Immature natural killer cell (primary cell): Measurements from ENCODE around the gene CXCL17. TPM values are rescaled to one million over a fixed set of nuclear protein-coding genes. Genes with fewer than 3 reads are reported as not detected.

Source experiments
- DNase-seq, 3 donors: peaks; one replicate each; pipeline ENCODE4 v3.0.0; 2022; ENCODE audit warnings: mixed read lengths in 1 of 3
- H3K27ac Mint-ChIP-seq, 6 donors: one replicate each; pipeline ENCODE4 v1.8.0; 2020; ENCODE audit warnings: mixed read lengths in 6 of 6, mild to moderate bottlenecking in 5 of 6, inconsistent platforms in 4 of 6, moderate library complexity in 3 of 6
- H3K27me3 Mint-ChIP-seq, 3 donors: one replicate each; pipeline ENCODE4 v1.8.0; 2020 to 2021; ENCODE audit warnings: low read depth in 3 of 3, mild to moderate bottlenecking in 3 of 3, mixed read lengths in 3 of 3, moderate library complexity in 3 of 3, inconsistent platforms in 1 of 3
- H3K36me3 Mint-ChIP-seq, 3 donors: one replicate each; pipeline ENCODE4 v1.8.0; 2020; ENCODE audit warnings: mixed read lengths in 3 of 3, inconsistent platforms in 2 of 3, mild to moderate bottlenecking in 2 of 3
- H3K4me1 Mint-ChIP-seq, 2 donors: one replicate each; pipeline ENCODE4 v1.8.0; 2020; ENCODE audit warnings: inconsistent platforms in 2 of 2, mild to moderate bottlenecking in 2 of 2, mixed read lengths in 2 of 2, moderate library complexity in 1 of 2
- H3K4me3 Mint-ChIP-seq, 5 donors: one replicate each; pipeline ENCODE4 v1.8.0; 2020; ENCODE audit warnings: mild to moderate bottlenecking in 5 of 5, mixed read lengths in 5 of 5, inconsistent platforms in 3 of 5, moderate library complexity in 3 of 5
- H3K9me3 Mint-ChIP-seq, 6 donors: one replicate each; pipeline ENCODE4 v1.8.0; 2020; ENCODE audit warnings: mild to moderate bottlenecking in 6 of 6, mixed read lengths in 6 of 6, inconsistent platforms in 4 of 6, moderate library complexity in 3 of 6
- polyA plus RNA-seq, 3 donors: library from polyadenylated mRNA; unstranded; fragments of 300-500 nt; fragmentation: Illumina TruSeq; gene quantifications; one replicate each; pipeline ENCODE4 v1.2.3, GENCODE V29; 2021

Gene CXCL17
- polyA plus RNA-seq, 3 donors from 2014 or later: not detected

GRCh38 chr19:42426643-42427042, 16.1 kb downstream of the CXCL17 start:
- Mint-ChIP-seq H3K4me1 (peaks cover 23 to 29% of the 10 kb centered on the region in 2 donors), H3K27ac (no peak overlapping the region), H3K9me3 (no peaks in the 10 kb centered on the region), H3K36me3 (no peaks in the 10 kb centered on the region), H3K4me3 (no peak overlapping the region), H3K27me3 (peaks cover 0 to 4% (median 2%) of the 10 kb centered on the region in 3 donors)
- DNase-seq: no peak

- no peaks in the 10 kb centered on the region for H3K36me3 Mint-ChIP-seq
- peaks cover 34 to 44% of the 10 kb centered on the region in 2 donors for H3K4me1 Mint-ChIP-seq
- no peaks in the 10 kb centered on the region for H3K9me3 Mint-ChIP-seq
- H3K4me3 Mint-ChIP-seq: peak overlapping the region in 4 of 5 donors; percentile 90 to 98 (median 94)
- peak overlapping the region in 1 of 6 donors; percentile 28 for H3K27ac Mint-ChIP-seq
- peaks cover 0 to 4% (median 2%) of the 10 kb centered on the region in 3 donors for H3K27me3 Mint-ChIP-seq
- DNase-seq: no peak
Measured at GRCh38 chr19:42424712-42425131, 18.0 kb downstream of the CXCL17 start.

- peak overlapping the region in 2 of 6 donors; percentile 28 to 85 for H3K27ac Mint-ChIP-seq
- peaks cover 0 to 4% (median 2%) of the 10 kb centered on the region in 3 donors for H3K27me3 Mint-ChIP-seq
Measured at GRCh38 chr19:42424345-42424707, 18.4 kb downstream of the CXCL17 start.

GRCh38 chr19:42423462-42424344, 19.0 kb downstream of the CXCL17 start:
- peak overlapping the region; percentile 80 to 95 (median 86) for H3K27ac Mint-ChIP-seq
- H3K9me3 Mint-ChIP-seq: no peaks in the 10 kb centered on the region
- peak; percentile 92 to 93 (median 93) for DNase-seq
- peaks cover 34 to 45% of the 10 kb centered on the region in 2 donors for H3K4me1 Mint-ChIP-seq
- H3K27me3 Mint-ChIP-seq: peaks cover 0 to 4% (median 2%) of the 10 kb centered on the region in 3 donors
- no peaks in the 10 kb centered on the region for H3K36me3 Mint-ChIP-seq
- peak overlapping the region; percentile 90 to 98 (median 97) for H3K4me3 Mint-ChIP-seq

More at GRCh38 chr19:42424345-42424707, 18.4 kb downstream of the CXCL17 start:
- Mint-ChIP-seq H3K4me3 (peak overlapping the region; percentile 90 to 98 (median 97)), H3K4me1 (peaks cover 34 to 45% of the 10 kb centered on the region in 2 donors), H3K9me3 (no peaks in the 10 kb centered on the region), H3K36me3 (no peaks in the 10 kb centered on the region)
- no peak for DNase-seq

GRCh38 chr19:42422901-42423461, 19.8 kb downstream of the CXCL17 start:
- Mint-ChIP-seq H3K9me3 (no peaks in the 10 kb centered on the region), H3K36me3 (no peaks in the 10 kb centered on the region), H3K27ac (peak overlapping the region; percentile 80 to 95 (median 86)), H3K4me1 (peaks cover 34 to 45% of the 10 kb centered on the region in 2 donors), H3K27me3 (peaks cover 0 to 4% (median 2%) of the 10 kb centered on the region in 3 donors), H3K4me3 (peak overlapping the region; percentile 90 to 98 (median 97))
- DNase-seq: no peak

GRCh38 chr19:42422092-42422900, 20.4 kb downstream of the CXCL17 start:
- peaks cover 0 to 4% (median 2%) of the 10 kb centered on the region in 3 donors for H3K27me3 Mint-ChIP-seq
- H3K27ac Mint-ChIP-seq: peak overlapping the region; percentile 80 to 95 (median 86)
- H3K9me3 Mint-ChIP-seq: no peaks in the 10 kb centered on the region
- no peak for DNase-seq
- peak overlapping the region; percentile 90 to 98 (median 97) for H3K4me3 Mint-ChIP-seq
- H3K4me1 Mint-ChIP-seq: peaks cover 34 to 45% of the 10 kb centered on the region in 2 donors
- no peaks in the 10 kb centered on the region for H3K36me3 Mint-ChIP-seq

- peaks cover 0 to 4% (median 2%) of the 10 kb centered on the region in 3 donors for H3K27me3 Mint-ChIP-seq
- peaks cover 34 to 45% of the 10 kb centered on the region in 2 donors for H3K4me1 Mint-ChIP-seq
- no peaks in the 10 kb centered on the region for H3K9me3 Mint-ChIP-seq
- no peak overlapping the region for H3K27ac Mint-ChIP-seq
- DNase-seq: no peak
- no peaks in the 10 kb centered on the region for H3K36me3 Mint-ChIP-seq
- H3K4me3 Mint-ChIP-seq: peak overlapping the region in 4 of 5 donors; percentile 90 to 97 (median 94)
Measured at GRCh38 chr19:42421591-42422031, 21.1 kb downstream of the CXCL17 start.

GRCh38 chr19:42421101-42421500, 21.6 kb downstream of the CXCL17 start:
- peak overlapping the region in 2 of 6 donors; percentile 28 to 39 for H3K27ac Mint-ChIP-seq

GRCh38 chr19:42420055-42420544, 22.6 kb downstream of the CXCL17 start:
- no peak overlapping the region for H3K27ac Mint-ChIP-seq
- H3K27me3 Mint-ChIP-seq: peaks cover 0 to 4% (median 2%) of the 10 kb centered on the region in 3 donors
- peak overlapping the region in 1 of 5 donors; percentile 1 for H3K4me3 Mint-ChIP-seq
- peaks cover 34 to 45% of the 10 kb centered on the region in 2 donors for H3K4me1 Mint-ChIP-seq
- H3K9me3 Mint-ChIP-seq: no peaks in the 10 kb centered on the region
- DNase-seq: peak; percentile 51 to 65 (median 59)
- no peaks in the 10 kb centered on the region for H3K36me3 Mint-ChIP-seq

More at GRCh38 chr19:42421101-42421500, 21.6 kb downstream of the CXCL17 start:
- no peaks in the 10 kb centered on the region for H3K9me3 Mint-ChIP-seq
- peaks cover 0 to 4% (median 2%) of the 10 kb centered on the region in 3 donors for H3K27me3 Mint-ChIP-seq
- no peak for DNase-seq
- H3K4me1 Mint-ChIP-seq: peaks cover 34 to 45% of the 10 kb centered on the region in 2 donors
- H3K36me3 Mint-ChIP-seq: no peaks in the 10 kb centered on the region
- H3K4me3 Mint-ChIP-seq: peak overlapping the region in 2 of 5 donors; percentile 90

GRCh38 chr19:42419309-42419708, 23.4 kb downstream of the CXCL17 start:
- Mint-ChIP-seq H3K27ac (no peak overlapping the region), H3K36me3 (no peaks in the 10 kb centered on the region), H3K9me3 (no peaks in the 10 kb centered on the region), H3K27me3 (peaks cover 0 to 4% (median 2%) of the 10 kb centered on the region in 3 donors), H3K4me1 (peaks cover 33 to 45% of the 10 kb centered on the region in 2 donors), H3K4me3 (no peak overlapping the region)
- DNase-seq: no peak

- no peak for DNase-seq
- H3K4me3 Mint-ChIP-seq: no peak overlapping the region
- H3K9me3 Mint-ChIP-seq: no peaks in the 10 kb centered on the region
- H3K36me3 Mint-ChIP-seq: peaks cover 0 to 7% (median 0%) of the 10 kb centered on the region in 3 donors
- no peak overlapping the region for H3K27ac Mint-ChIP-seq
- H3K27me3 Mint-ChIP-seq: no peaks in the 10 kb centered on the region
- peaks cover 0 to 8% of the 10 kb centered on the region in 2 donors for H3K4me1 Mint-ChIP-seq
Measured at GRCh38 chr19:42412661-42413076, 30.1 kb downstream of the CXCL17 start.

GRCh38 chr19:42412227-42412626, 30.5 kb downstream of the CXCL17 start:
- H3K4me3 Mint-ChIP-seq: no peak overlapping the region
- H3K9me3 Mint-ChIP-seq: no peaks in the 10 kb centered on the region
- peaks cover 0 to 8% of the 10 kb centered on the region in 2 donors for H3K4me1 Mint-ChIP-seq
- no peaks in the 10 kb centered on the region for H3K27me3 Mint-ChIP-seq
- peak overlapping the region in 1 of 6 donors; percentile 66 for H3K27ac Mint-ChIP-seq
- peaks cover 0 to 7% (median 0%) of the 10 kb centered on the region in 3 donors for H3K36me3 Mint-ChIP-seq
- no peak for DNase-seq
